Keratinocyte (primary cell): ENCODE results near the gene MGAT5B. TPM values are rescaled to one million over a fixed set of nuclear protein-coding genes. Genes with fewer than 3 reads are reported as not detected.

Experiments used
- DNase-seq: peaks from one replicate; pipeline ENCODE4 v3.0.0-alpha.2; 2011; ENCODE audit warnings: low read depth, missing footprints, low spot score
- FAIRE-seq: peaks from 2 replicates; lab custom pipeline; 2011; peaks lifted over from hg19 to GRCh38; lab: Jason Lieb, UNC
- H2AFZ ChIP-seq: 2 replicates; pipeline ENCODE4 v1.6.0; 2012; ENCODE audit warnings: low read length, control low read depth, inconsistent platforms; ENCODE audit not compliant: control insufficient read depth
- H3K27ac ChIP-seq: 2 replicates; pipeline ENCODE4 v1.5.1; 2011; ENCODE audit warnings: low read length; ENCODE audit not compliant: control insufficient read depth, insufficient read depth
- H3K27me3 ChIP-seq: 3 replicates; pipeline ENCODE4 v1.6.0; 2011; ENCODE audit warnings: low read length; ENCODE audit not compliant: control insufficient read depth, insufficient read depth; ENCODE audit errors: extremely low read depth
- H3K36me3 ChIP-seq, 2 experiments: 2 replicates in 1 of 2; 3 replicates in 1 of 2; pipeline ENCODE4 v1.5.1; 2011; ENCODE audit warnings: low read length in 2 of 2, mild to moderate bottlenecking in 1 of 2; ENCODE audit not compliant: control insufficient read depth in 2 of 2, insufficient read depth in 2 of 2; ENCODE audit errors: extremely low read depth in 1 of 2
- H3K4me1 ChIP-seq: 3 replicates; pipeline ENCODE4 v1.5.1; 2011; ENCODE audit warnings: low read length; ENCODE audit not compliant: control insufficient read depth, insufficient read depth; ENCODE audit errors: extremely low read depth
- H3K4me2 ChIP-seq: 3 replicates; pipeline ENCODE4 v1.6.0; 2011; ENCODE audit warnings: low read depth, low read length; ENCODE audit not compliant: control insufficient read depth, insufficient read depth; ENCODE audit errors: extremely low read depth
- H3K4me3 ChIP-seq, 3 experiments: fragments of 200-600 bp in 1 of 3; sonication (generic) in 1 of 3; 2 replicates in 2 of 3; 3 replicates in 1 of 3; pipeline ENCODE4 v1.5.1; 2011 to 2016; ENCODE audit warnings: low read length in 3 of 3, mild to moderate bottlenecking in 3 of 3, control low read depth in 2 of 3, inconsistent platforms in 1 of 3, low read depth in 1 of 3, mixed read lengths in 1 of 3, mixed run types in 1 of 3, moderate library complexity in 1 of 3; ENCODE audit not compliant: control insufficient read depth in 2 of 3, insufficient read depth in 2 of 3; ENCODE audit errors: extremely low read depth in 1 of 3
- H3K79me2 ChIP-seq: 2 replicates; pipeline ENCODE4 v1.6.0; 2012; ENCODE audit warnings: low read length; ENCODE audit not compliant: control insufficient read depth, insufficient read depth
- H3K9ac ChIP-seq: 3 replicates; pipeline ENCODE4 v1.6.0; 2011; ENCODE audit warnings: low read length; ENCODE audit not compliant: control insufficient read depth, insufficient read depth; ENCODE audit errors: extremely low read depth
- H3K9me1 ChIP-seq: 3 replicates; pipeline ENCODE4 v1.6.0; 2011; ENCODE audit warnings: low read length; ENCODE audit not compliant: control insufficient read depth, insufficient read depth; ENCODE audit errors: extremely low read depth
- H3K9me3 ChIP-seq: 2 replicates; pipeline ENCODE4 v1.5.1; 2012; ENCODE audit warnings: low read depth, low read length; ENCODE audit not compliant: control insufficient read depth
- H4K20me1 ChIP-seq: 3 replicates; pipeline ENCODE4 v1.6.0; 2011; ENCODE audit warnings: low read length; ENCODE audit not compliant: control insufficient read depth, insufficient read depth; ENCODE audit errors: extremely low read depth
- EZH2 ChIP-seq: IDR thresholded peaks from one replicate; pipeline ENCODE4 v1.6.1; 2012; ENCODE audit warnings: inconsistent platforms, mild to moderate bottlenecking, low read length, moderate library complexity
- dilution Hi-C: fragments of 300-500 bp; cut with MboI; formaldehyde crosslinking; loops from one replicate; pipeline ENCODE4 v1.7.0; 2020; ENCODE audit warnings: low sequenced_read_pairs; ENCODE audit not compliant: extremely low pct_ligation_motif_present
- polyA plus RNA-seq, 5 experiments: library from polyadenylated mRNA; depleted of rRNA in 3 of 5; stranded (reverse) in 3 of 5; stranded (forward) in 1 of 5; unstranded in 1 of 5; fragments of >200 nt; gene quantifications; 1 replicate in 1 of 5; 2 replicates in 3 of 5; 3 replicates in 1 of 5; pipeline versions ENCODE4 v1.2.1 to v1.2.3, GENCODE V29; 2011 to 2012; ENCODE audit warnings: missing spikeins in 2 of 5, low read depth in 1 of 5, low replicate concordance in 1 of 5
- TF ChIP-seq, protein P1 (sequence below), 3 experiments: IDR thresholded peaks in 1 of 3; conservative IDR thresholded peaks in 1 of 3; optimal IDR thresholded peaks in 1 of 3; 2 replicates in 2 of 3; 3 replicates in 1 of 3; pipeline versions ENCODE3 to v1.5.1; 2011; ENCODE audit warnings: low read length in 3 of 3, mild to moderate bottlenecking in 3 of 3, moderate library complexity in 2 of 3, control low read depth in 1 of 3, inconsistent platforms in 1 of 3; ENCODE audit not compliant: insufficient read depth in 2 of 3; ENCODE audit errors: extremely low read depth in 1 of 3

MGAT5B gene
- polyA plus RNA-seq, 1 donor (not counting 4 experiments of a cell fraction or from before 2014, with no cell fraction given), result 0.29 TPM

- H3K4me1 ChIP-seq, result no peaks in the 10 kb centered on the region
- H3K4me2 ChIP-seq, result no peak overlapping the region
- TF ChIP-seq, protein P1, sequence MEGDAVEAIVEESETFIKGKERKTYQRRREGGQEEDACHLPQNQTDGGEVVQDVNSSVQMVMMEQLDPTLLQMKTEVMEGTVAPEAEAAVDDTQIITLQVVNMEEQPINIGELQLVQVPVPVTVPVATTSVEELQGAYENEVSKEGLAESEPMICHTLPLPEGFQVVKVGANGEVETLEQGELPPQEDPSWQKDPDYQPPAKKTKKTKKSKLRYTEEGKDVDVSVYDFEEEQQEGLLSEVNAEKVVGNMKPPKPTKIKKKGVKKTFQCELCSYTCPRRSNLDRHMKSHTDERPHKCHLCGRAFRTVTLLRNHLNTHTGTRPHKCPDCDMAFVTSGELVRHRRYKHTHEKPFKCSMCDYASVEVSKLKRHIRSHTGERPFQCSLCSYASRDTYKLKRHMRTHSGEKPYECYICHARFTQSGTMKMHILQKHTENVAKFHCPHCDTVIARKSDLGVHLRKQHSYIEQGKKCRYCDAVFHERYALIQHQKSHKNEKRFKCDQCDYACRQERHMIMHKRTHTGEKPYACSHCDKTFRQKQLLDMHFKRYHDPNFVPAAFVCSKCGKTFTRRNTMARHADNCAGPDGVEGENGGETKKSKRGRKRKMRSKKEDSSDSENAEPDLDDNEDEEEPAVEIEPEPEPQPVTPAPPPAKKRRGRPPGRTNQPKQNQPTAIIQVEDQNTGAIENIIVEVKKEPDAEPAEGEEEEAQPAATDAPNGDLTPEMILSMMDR (optimal IDR thresholded peaks at IDR 0.05 in 1 of 3, IDR thresholded peaks at IDR 0.05 in 1 of 3, conservative IDR thresholded peaks at IDR 0.05 in 1 of 3; ENCODE audit: extremely low read depth in 1 of 3, insufficient read depth in 2 of 3, low read length in 3 of 3), result no peak
- TF ChIP-seq EZH2, result no peak
- FAIRE-seq (peak; percentile 43), DNase-seq (peak; percentile 13)
- no peak overlapping the region for H3K27ac ChIP-seq
- no peak overlapping the region for H3K4me3 ChIP-seq
- peaks cover 3% of the 10 kb centered on the region for H4K20me1 ChIP-seq
- H3K27me3 ChIP-seq, result peaks cover 11% of the 10 kb centered on the region
- H3K9ac ChIP-seq, result no peak overlapping the region
- H3K9me3 ChIP-seq, result no peaks in the 10 kb centered on the region
- dilution Hi-C loops, result no loop called here
- no peaks in the 10 kb centered on the region for H3K9me1 ChIP-seq
- H2AFZ ChIP-seq, result no peak overlapping the region
- H3K36me3 ChIP-seq, result no peaks in the 10 kb centered on the region
- H3K79me2 ChIP-seq, result no peaks in the 10 kb centered on the region
Observed at GRCh38 chr17:76909971-76910760, 42.0 kb downstream of the MGAT5B start.

DNA sequence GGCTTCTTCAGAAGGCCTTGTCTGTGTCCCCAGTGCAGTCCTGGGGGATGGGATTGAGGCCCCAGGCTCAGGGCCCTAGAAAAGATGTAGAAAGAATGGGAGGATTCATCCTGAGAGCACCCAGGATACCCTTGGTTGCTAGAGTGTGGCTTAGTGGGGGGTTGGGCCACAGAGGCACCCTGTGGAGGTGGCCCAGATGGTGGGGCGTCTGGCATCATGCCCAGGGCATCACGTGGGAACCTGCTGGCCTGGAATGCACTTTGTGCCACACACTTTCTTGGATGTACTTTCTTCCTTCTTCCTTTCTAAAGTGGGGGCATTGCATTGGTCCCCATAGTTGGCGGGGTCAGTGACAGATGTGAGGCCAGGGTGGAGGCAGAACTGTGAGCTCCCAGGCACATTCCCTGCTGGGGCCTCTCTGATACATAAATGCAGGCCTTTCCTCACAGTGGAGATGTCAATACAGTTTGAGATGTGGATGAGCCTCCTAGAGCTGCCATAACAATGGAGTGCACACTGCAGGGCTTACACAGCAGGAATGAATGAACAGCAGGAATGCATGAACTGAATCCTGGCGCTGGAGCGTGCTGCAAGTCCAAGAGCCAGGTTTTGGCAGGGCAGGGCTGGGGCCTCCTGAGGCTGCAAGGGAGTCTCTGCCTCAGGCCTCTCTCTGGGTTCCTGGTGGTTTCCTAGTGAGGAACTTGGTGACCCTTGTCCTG, 43.3 kb downstream of the MGAT5B start:
- H3K79me2 ChIP-seq, result no peaks in the 10 kb centered on the region
- no peak overlapping the region for H3K9ac ChIP-seq
- H4K20me1 ChIP-seq, result peaks cover 3% of the 10 kb centered on the region
- H3K4me1 ChIP-seq, result no peaks in the 10 kb centered on the region
- H3K27ac ChIP-seq, result no peak overlapping the region
- FAIRE-seq (no peak), DNase-seq (no peak)
- H2AFZ ChIP-seq, result no peak overlapping the region
- no peaks in the 10 kb centered on the region for H3K9me3 ChIP-seq
- H3K4me3 ChIP-seq, result no peak overlapping the region
- no peaks in the 10 kb centered on the region for H3K9me1 ChIP-seq
- no peak for TF ChIP-seq EZH2
- TF ChIP-seq, protein P1 (optimal IDR thresholded peaks at IDR 0.05 in 1 of 3, IDR thresholded peaks at IDR 0.05 in 1 of 3, conservative IDR thresholded peaks at IDR 0.05 in 1 of 3; ENCODE audit: extremely low read depth in 1 of 3, insufficient read depth in 2 of 3, low read length in 3 of 3), result no peak
- peaks cover 8% of the 10 kb centered on the region for H3K27me3 ChIP-seq
- H3K36me3 ChIP-seq, result no peaks in the 10 kb centered on the region
- dilution Hi-C loops, result no loop called here
- no peak overlapping the region for H3K4me2 ChIP-seq
